ACHN (cell line): ENCODE results near the gene BOLA3.
A peak's percentile ranks its signal among the peaks of the same experiment; 100 is the strongest.
"Not testable (repeated sequence)": the region's sequence is repeated elsewhere in the genome, so short reads cannot be mapped to it uniquely, and the experiment has no call there.

ENCODE experiments used
- DNase-seq: peaks from one replicate; pipeline ENCODE4 v3.0.0-alpha.2; 2015
- in situ Hi-C: cut with HindIII; loops from 2 replicates; pipeline ENCODE4 v1.10.0; 2017; ENCODE audit warnings: low sequenced_read_pairs, low pct_ligation_motif_present, low pct_unique_long_range_greater_than_20kb

Gene BOLA3

DNA sequence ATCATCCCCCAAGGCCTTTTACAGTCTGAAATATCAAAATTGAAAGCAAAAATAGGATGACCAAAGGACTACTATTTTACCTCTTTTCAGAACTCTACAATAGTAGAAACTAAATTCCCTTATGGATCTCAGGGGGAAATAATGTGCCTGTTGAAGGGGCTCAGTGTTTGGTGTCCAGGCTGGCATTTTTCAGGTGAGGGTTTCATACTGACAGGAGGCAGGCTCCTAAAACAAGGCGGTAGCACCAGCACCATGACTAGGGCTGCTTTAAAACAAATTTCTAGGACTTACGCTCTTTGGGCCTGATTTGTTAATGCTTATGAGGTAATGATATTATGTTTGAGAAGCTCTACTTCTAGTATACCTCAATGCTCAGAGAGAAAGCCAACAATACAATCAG lies 5.2 kb upstream of the BOLA3 start:
- DNase-seq: no peak
- in situ Hi-C loops: no loop called here

DNA sequence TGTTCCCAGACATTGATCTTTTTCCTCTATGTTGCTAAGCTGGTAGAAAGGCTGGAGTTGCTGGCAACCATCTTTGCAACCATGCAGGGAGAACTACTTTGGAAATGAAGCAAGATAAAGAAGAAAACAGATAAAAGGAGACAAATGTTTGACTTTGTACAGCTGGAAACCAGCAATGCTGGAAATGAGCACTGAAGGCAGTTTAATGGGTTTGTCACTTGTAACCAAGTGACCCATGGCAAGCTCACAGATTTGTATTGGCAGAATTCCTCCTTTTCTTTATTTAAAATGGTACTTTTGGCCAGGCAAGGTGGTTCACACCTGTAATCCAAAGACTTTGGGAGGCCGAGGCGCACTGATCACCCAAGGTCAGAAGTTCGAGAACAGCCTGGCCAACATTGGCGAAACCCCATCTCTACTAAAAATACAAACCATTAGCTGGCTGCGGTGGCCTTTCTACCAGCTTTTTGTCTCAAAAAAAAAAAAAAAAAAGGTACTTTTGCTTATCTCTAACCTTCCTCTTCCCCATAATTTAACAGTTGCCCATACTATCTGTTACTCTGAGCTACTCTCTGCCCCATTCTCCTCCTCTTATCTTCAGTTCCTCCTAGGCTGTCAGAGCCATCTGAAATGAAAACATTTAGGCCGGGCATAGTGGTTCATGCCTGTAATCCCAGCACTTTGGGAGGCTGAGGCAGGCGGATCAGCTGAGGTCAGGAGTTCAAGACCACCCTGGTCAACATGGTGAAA lies 2.0 kb upstream of the BOLA3 start:
- in situ Hi-C loops: no loop called here

DNA sequence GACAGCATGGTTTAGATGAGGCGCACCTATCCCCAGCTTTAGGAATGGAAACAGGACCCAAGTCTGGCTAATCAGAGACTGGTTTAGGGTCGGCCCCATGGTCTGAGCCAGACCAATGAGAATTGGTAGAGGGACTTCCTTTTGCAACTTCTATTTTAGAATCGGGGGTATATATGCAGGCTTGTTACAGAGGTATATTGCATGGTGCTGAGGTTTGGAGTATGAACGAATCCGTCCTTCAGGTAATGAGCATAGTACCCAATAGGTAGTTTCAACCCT lies 1.5 kb upstream of the BOLA3 start:
- DNase-seq: no peak
- in situ Hi-C loops: no loop called here

More for the DNA sequence above, 2.0 kb upstream of the BOLA3 start:
- no peak for DNase-seq

DNA sequence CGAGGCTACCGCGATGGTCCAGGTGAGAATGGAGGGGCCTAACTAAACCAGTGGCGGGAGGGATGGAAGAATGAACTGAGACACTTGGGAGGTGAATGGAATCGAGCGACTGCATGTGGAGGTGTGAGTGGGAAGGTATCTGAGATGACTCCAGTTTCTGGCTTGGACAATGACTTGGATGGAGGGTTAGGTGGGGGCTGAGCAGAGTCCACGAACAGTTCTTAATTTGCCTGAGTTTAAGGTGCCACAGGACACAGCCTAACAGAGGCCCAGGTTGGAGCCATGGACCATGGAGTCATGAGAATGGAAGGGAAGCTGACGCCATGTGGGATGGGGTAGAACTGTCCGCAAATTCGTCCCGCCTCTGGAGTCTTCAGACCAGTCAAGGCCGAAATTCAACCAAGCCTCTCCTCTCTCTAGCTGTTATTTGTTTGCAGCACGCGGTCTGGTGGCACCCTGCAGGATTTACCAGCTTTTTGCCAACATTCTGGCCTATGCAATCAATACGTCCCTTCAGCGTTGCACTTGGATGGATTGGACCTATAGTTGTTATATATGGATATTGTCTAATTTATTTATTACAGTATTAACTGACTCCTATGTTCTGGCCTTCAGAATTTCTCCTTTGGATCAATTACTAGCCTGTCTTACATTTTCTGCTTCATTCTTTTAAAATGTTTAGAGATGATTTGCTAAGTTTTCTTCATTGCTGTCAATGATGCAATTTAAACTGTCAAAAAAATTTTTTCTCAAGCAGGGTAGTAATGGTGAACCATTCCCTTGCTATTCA lies 940 bp upstream of the BOLA3 start:
- in situ Hi-C loops: no loop called here
- no peak for DNase-seq

DNA sequence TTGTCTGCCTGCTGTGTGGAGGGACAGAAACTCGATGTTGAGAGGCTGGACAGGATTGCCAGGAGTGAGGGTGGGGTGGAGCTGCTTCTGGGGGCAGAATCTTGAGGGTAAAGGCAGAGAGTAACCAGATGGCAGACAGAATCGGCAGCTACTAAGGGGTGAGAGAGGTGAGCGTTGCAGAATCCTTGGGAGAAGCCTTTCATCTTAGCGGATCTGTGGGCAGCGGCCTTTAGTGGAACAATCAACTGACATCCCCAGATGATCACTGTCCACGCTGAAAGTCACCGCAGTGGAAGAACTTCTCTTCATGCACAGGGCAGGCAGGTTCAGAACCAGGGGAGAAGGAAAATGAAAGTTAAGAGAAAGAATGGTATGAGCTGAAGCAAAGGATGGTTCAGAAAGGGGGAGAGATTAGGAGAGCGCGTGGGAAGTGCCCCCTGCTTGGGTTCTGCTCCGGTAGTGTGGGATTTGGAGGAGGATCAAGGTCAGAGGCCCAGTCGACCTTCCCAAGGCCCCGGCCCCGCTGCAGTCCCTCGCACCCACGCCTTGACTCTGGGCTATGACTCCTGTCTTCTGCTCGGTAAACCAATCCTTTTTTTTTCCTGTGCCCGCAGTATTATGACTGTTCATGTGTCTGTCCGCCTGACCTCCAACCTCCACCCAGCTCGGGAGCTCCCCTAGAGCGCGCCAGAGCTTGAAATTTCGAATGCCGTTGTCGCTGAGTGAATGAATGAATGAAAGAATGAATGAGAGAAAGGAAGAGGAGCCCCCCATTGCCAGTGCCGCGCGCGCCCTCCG lies 584 bp downstream of the BOLA3 start:
- peak; percentile 52 for DNase-seq
- in situ Hi-C loops: no loop called here

DNA sequence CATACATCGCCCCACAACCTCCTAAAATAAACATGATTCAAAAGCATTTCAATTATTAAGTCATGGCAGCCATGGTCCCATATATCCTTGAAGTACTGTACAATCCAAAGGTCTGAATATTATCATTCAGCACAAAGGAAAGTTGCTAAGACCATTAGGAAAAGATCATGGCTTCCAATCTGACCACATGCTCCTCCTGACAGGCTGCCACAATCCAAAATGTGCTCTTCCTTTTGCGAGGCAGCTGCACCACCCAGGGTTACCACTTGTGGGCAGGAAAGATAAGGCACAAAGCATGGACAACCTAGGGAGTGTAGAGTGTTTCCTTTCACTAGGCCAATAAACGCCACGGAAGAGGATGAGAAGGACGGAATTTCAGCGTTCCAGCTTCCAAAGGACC lies 5.4 kb downstream of the BOLA3 start:
- in situ Hi-C loops: no loop called here
- DNase-seq: peak; percentile 29

DNA sequence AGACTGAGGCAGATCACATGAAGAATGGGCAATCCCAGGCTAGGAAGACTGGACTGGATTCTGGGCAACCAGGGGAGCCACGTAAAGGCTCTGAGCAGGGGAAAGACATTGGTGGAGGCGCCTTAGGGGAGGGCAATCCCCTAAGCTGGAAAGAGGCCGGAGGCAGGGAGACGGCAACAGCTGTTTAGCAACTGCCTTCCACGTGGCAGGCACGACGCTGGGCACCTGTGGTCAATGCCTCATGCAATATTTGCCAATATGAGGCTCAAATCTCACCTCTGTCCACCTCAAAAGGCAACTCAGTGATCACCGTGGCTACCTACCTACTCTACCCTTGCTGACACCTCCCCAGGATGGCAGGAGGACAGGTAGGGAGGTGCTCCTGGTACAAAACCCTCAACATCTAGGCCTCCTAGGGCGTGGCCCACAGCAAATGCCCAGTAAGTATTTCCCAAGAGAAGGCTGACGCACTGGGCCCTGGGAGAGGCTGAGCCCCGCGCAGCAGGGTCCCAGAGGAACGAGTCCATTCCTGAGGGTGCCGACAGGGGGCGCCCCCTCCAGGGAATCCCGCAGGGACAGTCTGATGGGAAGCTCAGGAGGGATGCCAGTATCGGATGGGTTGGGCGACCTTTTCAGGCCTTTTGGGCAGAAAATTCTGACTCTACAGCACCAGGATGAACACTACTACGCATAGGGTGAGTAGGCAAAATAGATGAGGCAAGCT lies 8.9 kb downstream of the BOLA3 start:
- in situ Hi-C loops: no loop called here
- DNase-seq: no peak

DNA sequence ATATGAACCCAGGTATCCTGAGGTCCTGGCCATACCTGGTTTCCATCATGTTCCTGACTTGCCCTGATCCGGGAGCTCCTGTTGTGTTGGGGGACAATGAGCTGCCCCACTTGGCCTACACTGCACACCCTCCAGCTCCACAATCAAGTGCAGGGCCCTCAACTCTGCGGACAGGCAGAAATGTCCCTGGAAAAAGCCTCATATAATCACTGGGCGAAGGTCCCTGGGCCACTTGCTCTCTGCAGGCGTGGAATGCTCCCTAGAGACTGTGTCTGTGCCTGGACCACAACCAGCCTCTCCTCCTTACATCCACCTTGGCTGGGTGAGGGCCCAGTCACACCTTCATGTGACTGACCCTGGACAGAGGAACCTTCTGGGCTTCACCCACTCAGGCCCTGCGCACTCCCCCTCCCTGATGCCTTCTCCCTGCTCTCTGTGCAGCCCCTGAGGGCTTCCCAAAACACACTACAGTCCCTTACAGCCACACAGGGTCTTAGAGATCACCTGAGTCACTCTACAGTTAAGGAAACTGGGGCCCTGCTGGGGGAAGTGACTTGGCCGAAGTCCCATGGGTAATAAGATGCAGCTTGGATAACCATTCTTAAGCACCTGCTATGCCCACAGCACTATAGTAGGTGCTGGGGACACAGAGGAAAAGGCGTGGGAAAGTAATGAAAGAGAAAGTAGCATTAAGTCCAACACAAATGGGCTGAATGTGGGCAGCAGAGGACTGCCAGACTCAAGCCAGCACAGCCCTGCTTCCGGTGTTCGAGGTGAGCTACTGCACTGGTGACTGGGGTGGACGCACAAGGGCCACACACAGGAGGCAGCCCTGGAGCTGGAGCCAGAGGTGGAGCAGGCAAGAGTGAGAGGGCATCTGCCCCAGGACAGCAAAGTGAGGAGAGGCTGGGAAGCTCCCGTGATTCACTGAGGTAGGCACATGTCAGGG lies 9.8 kb downstream of the BOLA3 start:
- DNase-seq: no peak
- in situ Hi-C loops: no loop called here

DNA sequence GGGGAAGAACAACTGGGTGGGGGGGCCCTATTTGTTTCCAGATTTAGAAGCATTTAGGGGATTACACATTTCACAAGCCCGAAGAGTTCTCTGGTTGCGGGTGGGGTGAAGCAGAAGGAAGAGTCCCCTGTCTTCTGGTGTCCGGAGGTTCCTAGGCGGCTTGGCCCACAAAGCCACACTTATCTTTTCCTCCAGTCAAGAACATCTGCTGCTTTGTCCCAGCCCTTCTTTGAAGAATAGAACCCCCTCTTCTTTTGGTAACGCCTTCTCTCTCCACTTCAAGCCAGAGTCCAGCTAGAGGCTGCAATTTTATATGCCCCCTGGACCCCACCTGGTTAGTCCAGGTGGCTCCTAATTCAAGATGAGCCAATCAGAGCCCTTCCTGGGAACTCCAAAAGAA lies 15.8 kb downstream of the BOLA3 start:
- in situ Hi-C loops: no loop called here
- DNase-seq: no peak

DNA sequence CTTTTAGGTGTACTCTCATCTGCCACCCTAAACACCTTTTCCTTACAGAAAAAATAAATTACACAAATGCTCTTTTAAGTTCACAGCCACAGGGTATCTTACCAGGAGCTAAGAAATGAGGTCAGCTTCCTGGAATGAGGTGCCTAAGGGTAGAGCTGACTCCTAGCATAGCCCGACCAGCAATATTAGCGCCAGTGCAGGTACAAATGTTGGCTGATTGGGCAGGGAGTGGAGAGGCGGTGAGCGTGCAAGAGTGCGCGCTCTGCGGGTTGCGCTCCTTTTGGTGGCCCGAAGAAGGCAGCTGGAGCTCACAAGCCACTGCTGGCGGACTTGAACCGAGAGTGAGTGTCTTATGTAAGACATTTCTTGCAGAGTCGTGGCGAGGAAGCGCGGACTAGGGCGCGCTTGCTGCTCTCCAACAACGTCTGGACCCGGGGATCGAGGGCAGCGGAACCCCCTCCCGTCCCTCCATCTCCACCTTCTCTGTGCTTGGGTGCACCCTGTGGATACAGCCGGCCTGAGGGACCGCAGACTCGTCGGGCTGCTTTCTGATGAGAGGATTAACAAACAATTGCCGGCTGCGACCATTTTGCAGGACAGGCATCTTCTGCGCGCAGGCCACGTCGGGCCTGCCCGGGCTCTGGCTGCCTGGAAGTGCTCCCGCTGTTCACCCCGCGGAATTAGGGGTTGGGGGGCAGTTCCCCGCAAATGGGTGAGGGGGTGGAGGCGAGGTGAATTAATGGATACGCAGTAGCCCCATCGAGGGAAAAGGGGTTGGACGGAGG lies 17.3 kb downstream of the BOLA3 start:
- in situ Hi-C loops: no loop called here
- no peak for DNase-seq

DNA sequence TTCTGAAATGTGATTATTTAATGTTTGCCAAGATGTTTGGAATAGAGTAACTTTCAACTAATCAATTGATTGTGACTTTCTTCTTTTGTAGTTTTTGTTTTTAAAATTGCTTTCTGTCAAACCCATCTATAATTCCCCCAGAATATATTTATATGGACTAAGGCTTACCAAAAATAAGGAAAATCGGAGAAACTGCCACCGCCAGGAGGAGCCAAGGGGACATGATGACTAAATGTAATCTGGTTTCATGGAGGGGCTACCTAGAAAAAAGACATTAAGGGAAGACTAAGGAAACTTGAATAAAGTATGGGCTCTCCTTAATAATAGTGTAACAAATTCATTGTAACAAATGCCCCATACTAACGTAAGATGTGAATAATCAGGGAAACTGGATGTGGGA lies 19.5 kb downstream of the BOLA3 start:
- no peak for DNase-seq
- in situ Hi-C loops: no loop called here

DNA sequence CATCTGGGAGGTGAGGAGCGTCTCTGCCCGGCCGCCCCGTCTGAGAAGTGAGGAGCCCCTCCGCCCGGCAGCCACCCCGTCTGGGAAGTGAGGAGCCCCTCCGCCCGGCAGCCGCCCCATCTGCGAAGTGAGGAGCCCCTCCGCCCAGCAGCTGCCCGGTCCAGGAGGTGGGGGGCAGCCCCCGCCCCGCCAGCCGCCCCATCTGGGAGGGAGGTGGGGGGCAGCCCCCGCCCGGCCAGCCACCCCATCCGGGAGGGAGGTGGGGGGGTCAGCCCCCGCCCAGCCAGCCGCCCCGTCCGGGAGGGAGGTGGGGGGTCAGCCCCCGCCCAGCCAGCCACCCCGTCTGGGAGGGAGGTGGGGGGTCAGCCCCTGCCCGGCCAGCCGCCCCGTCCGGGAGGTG lies 23.8 kb downstream of the BOLA3 start:
- in situ Hi-C loops, DNase-seq: not testable (repeated sequence)

DNA sequence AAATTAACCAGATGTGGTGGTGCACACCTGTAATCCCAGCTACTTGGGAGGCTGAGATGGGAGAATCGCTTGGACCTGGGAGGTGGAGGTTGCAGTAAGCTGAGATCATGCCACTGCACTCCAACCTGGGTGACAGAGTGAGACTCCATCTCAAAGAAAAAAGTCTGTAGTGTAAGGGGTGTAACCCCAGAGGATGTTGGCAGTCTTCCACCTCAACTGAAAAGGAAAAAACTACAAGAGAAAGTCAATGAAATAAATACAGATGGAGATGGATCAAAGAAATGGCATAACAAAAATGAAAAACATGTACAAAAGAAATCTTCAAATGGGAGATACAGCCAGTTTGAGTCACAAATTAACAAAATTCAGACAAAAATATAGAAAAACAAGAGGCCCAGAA lies 25.9 kb downstream of the BOLA3 start:
- in situ Hi-C loops, DNase-seq: not testable (repeated sequence)

DNA sequence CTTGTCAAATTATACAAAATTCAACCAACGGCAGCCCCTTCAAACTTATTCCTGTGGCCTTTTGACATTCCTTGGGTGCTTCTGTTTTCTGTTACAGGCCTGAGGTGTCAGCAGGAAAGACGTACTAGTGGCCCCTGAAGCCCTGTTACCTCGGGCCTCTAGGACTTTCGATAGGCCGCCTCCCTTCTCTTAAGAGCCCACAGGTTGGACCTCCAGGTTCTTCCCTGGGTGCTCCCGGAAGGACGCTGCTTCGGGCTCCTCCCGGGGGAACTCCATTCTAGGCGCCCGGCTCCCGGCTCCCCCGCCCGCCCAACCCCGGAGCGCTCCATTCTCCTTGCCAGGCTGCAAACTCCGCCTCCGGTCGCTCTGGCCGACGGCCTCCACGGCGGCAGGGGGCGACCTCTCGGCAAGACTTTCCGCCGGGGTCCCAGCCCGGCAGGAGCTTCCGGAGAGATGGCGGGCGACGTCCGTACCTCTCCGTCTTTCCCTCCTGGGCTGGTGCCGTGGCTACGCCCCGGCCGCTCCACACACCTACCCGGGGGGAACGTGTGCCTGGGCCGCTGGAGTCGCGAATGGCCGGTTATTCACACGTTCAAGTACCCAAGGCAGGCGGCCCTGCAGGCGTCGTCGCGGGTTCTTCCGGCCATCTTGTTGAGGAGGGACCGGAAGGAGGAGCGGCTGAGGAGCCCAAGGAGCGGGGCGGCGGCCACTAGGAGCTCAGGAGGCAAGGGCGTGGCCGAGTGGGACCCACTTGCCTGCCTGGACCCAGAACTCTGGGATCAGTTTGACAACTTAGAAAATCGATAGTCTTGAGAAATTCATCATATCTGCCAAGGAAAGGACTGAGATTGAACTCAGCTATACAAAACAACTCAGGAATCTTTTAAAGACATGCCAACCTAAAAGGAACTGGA lies 27.5 kb downstream of the BOLA3 start:
- peak; percentile 90 for DNase-seq
- in situ Hi-C loops: no loop called here

DNA sequence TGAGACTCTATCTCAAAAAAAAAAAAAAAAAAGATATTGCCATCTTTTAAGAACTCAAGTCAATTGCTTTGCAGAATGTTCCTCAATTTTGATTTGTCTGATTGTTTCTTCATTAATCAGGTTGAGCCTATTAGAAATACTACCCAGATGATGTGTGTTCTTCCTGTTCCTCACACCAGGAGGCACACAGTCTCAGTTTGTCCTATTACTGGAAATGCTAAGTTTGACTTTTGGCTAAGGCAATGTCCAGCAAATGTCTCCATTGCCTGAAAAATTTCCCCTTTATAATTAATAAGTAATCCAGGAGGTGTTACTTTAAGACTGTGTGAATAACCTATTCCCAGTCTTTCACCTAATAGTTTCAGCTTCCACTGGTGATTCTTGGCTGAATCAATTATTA lies 28.4 kb downstream of the BOLA3 start:
- DNase-seq: peak; percentile 41

DNA sequence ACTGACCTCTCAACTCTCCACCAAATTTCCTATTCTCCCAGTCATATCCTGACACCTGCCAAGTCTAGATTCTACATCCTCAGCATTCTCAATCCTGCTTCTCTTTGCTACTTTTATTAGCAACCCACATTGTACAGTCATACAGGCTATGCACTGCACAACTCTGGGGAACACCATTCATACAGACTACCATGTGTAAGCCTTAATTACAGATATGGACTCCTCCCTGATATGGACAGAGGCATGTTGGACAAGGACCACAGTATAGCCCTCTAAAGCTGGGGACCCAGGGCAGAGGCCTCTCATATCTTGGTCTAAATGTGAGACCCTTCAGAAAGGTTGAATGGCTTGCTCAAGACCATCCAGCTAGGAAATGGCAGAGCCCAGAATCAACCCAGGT lies 36.3 kb downstream of the BOLA3 start:
- no peak for DNase-seq
- in situ Hi-C loops: no loop called here

More for the DNA sequence above, 28.4 kb downstream of the BOLA3 start:
- in situ Hi-C loops: no loop called here
